NCI-H748 treated with DMSO at 0.1 percent for 48 hours (cell line): ENCODE measurements around the gene CFAP100.

ENCODE experiments used
- DNase-seq: peaks from one replicate; lab custom pipeline; 2025; lab: John Stamatoyannopoulos, UW

Gene CFAP100

DNA sequence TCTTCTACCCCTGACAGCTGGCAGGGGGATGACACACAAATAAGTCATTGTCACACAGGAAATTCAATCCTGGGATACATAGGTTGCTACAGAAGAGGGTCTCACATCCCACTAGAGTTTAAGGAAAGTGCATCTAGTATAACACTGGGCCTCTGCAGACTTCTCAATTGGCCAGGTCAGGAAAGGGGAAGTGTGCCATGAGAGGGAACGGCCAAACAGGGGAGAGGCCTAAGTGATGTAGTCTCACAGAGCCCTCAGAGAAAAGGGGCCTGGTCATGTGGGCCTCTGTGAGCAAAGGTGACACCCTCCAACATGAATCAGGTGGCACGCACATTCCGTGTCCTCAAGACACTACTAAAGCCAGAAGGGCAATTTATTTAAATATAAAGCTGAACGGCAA is 69.8 kb downstream of the CFAP100 start:
- no peak for DNase-seq

DNA sequence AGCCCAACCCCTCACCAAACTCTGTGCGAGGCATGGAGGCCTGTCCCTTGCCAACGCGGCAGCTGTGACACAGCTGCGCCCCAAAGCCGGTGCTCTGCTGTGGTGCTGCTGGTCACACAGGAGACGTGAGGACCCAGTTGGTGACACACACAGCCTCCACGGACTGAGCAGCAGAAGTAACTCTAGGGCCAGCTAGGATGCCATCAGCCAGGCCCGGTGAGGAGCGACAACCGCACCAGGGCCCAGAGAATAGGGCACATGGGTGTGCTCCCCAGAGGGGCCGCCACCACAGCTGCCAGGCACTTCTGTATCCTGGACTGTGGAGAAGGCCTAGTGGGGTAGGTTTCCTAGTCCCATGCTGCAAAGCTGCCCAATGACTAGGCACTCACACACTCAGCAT is 70.3 kb downstream of the CFAP100 start:
- DNase-seq: no peak

DNA sequence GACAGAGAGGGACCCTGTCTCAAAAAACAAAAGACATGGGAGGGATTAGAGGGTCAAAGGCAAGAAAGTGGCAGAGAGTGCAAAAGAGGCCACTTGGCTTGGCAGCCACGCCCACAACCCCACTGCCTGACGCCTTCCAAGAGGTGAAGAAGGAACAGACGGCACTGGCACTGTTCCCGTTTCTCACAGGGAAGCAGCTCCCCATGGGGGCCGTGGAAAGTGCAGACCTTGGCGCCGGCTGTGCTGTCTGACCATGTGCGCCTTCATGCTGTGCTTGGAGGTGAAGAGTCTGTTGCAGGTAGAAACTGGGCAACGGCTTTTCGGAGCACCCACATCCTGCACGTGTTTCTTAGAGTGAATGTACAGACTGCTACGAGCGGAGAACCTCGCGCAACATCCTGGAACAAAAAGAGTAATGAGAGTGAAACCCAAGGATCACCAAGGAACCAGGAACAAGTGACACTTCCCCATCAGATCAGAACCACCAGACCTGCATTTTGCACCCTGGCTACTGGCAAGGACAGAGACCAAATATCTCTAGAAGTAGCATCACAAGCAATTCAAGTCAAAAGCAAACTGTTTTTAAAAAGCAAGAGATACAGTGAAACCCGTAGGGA is 71.3 kb downstream of the CFAP100 start:
- no peak for DNase-seq

DNA sequence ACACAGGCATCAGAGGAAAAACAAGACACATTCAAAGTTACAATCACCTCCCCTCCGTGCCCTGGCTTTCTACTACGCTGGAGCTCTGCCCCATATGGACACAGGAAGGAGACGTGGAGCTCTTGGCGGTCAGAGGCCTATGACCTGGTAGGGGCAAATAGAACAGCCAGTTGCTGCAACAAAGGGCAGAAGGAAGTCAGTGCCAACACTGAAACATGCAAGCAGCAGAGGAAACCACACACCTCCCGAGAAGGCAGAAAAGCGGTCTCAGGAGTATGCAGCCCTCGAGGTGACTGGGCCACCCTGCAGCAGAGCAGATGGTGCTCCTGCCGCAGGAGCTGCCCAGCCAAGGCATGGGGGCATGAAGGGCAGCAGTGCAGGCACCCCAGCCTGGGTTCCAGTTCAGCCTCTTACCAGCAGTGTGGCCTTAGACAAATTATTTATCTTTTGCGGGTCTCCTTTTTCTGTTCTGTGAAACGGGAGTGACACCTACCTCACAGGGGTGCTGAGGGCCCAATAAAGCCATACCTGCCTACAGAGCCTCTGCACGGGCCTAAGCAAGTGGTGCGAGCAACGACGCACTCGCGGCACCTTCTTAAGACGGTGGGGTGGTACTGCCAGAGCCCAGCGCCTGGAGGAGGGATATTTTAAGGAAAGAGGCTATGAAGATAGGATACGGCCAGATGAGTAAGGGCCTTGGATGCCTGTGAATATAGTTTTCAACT is 72.3 kb downstream of the CFAP100 start:
- DNase-seq: no peak

DNA sequence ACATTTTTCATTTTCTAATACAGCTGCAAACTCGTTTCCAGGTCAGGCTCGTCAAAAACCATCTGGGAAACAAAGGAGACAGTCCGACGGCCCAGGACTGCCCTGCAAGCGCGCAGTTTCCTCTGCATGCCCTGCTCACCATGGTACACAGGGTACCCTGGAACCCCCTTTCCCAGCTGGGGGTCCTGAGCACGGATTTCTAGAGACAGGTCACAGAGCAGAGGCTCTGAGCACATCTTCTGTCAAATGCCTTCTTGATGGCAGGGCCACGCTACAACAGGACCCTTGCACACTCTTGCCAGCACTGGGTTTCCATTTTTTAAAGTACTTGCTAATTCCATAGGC is 72.9 kb downstream of the CFAP100 start:
- DNase-seq: no peak

DNA sequence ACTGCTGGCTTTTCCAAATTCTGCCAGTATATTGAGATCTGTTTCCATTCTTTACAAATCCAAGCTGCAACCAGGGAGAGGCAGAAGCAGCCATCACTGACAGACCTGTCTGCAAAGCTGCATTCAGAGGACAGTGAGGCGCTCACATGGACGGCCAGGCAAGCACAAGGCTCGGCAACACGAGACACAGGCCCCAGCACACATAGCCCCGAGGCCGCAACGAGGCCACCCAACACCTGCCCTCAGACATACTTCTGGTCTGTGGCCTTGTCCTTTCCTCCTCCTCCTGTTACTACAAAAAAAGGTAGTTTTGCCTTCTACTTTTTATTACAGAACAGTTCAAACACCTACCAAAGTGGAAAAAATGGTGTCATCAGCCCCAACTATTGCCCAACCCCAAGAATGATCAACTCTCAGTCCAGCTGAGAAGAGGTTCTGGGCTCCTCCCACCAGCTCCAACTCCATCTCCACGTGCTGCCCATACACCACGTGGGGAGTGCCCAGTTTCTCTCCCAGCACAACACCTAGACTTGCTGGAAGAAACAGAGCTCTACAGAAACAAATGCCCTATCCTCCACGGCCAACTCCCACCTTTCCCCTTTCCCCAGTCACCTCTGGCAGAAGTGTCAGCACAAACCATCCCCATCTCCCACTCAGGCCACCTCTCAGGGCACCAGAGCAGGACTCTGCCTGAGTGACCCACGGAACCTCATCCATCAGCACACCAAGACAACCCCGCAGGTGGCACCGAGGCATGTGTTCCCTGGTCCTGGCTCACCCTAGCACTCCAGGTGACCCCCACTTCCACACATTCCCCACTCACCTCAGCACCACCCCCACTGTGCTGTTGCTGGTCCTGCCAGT is 73.6 kb downstream of the CFAP100 start:
- DNase-seq: no peak

DNA sequence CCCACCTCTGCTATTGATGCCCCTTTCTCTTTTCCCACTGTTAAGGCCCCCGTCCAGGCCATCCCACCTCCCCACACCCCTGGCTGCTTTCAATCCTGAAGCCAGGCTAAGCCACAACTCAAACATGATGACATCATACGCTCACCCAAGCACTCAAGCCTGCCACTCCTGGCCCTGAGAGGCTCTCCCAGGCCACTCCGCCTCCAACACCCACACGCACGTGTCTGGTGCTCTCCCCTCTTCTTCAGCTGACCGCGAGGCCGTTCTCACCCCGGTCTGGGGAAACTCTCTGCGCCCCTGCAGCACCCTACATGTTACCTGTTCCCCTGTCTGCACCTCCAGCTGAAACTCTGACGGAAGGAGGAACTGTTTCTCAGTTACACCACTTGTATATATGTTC is 74.8 kb downstream of the CFAP100 start:
- no peak for DNase-seq

DNA sequence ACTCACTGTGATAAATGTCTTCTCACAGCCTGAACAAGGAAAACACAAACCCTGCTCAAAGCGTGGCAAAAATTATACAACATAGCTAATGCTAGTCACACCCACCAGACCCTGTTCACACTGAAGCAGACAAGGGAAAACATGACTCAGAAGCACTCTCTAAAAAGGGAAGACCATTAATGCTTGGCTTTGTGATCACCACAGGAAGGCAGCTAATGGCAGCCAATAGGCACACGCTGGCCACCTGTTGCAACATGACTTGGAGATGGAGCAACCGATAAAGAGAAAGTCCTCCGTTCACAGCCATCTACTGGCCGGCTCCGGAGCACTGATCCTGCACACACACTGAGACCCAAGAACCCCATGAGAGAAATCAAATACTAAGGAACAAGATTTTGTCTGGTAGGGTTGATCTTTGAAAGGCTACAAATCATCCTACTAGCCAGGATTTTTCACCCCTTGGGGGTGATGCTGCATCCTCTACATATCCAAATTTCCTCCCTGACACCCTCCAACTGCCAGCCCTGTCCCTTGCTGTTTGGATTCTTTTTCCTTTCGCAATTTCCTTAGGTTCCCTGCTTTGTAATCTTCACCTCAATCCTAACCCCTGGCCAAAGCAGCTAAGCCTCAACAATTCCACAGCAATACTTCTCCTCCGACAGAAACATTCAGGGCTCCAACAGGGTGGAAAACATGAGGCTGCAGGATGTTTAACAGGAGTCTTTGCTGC is 77.7 kb downstream of the CFAP100 start:
- no peak for DNase-seq

DNA sequence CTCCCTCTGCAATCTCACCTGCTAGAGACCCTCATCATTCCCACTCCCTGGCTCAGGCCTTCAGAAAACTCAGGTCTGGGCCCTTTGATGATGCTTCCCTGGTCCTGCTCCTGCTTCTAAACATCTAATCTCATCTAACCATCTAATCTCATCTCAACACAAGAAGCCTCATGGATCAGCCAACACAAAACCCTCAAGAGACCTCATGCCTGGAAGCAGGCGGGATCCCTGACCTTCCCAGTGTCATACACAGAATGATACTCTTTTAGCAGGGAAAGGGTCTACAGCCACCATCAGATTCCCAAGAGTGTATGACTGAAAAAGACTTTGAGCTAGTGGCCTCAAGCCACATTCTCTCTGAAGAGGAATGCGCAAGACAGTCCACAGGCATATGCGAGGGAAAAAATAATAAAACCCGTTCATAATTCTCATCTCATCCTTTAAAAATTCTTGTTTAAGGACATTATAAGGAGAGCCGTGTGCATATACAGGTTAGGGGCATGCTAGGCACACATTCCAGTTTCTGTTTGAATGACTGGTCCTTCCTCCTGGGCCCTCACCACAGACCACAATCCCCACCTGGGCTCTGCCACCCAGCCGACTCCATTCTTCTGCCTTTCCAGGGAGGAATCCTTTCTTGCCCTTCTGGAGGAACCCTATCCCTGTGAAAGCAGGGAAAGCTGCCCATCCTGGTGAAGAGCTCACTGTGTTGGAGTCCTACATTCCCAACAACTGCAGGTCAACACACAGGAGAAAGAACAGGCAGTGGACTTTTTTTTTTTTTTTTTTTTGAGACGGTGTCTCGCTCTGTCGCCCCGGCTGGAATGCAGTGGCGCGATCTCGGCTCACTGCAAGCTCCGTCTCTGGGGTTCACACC is 78.8 kb downstream of the CFAP100 start:
- no peak for DNase-seq

DNA sequence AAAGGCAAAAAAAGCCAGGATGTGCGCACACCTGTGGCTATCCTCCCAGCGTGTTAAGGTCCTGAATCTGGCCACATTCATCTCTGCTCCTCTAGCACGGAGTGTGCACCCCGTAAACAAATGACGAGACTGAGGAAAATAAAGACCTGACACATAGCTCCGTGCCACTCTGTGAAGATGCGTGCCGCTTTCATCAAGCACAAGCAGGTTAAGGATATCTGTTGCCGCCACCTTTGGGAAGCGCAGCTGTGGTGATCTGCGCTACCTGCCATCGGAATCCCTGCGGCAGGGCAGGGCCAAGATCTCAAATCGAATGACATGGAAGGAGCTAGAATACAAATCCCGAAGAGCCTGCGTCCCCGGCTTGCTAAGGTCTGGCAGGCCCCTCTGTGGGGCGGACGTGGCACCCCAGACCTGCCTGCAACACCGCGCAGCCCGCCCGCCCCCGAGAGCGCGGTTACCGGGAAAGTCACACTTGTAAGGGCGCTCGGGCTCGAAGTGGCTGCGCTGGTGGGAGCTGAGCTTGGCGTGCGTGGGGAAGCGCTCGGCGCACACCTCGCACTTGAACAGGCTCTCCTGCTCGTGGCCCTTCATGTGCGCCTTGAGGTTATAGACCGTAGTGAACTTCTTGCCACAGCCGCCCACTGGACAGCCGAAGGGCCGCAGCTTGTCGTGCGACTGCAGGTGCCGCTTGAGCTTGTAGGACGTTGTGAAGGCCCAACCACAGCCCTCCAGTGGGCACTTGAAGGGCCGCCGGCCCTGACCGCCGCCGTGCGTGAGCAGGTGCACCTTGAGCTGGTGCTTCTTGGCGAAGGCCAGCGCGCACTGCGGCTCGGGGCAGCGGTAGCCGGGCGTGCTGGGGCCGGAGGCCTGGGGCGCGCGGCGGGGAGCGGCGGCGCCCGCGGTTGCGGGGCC is 80.0 kb downstream of the CFAP100 start:
- DNase-seq: no peak

DNA sequence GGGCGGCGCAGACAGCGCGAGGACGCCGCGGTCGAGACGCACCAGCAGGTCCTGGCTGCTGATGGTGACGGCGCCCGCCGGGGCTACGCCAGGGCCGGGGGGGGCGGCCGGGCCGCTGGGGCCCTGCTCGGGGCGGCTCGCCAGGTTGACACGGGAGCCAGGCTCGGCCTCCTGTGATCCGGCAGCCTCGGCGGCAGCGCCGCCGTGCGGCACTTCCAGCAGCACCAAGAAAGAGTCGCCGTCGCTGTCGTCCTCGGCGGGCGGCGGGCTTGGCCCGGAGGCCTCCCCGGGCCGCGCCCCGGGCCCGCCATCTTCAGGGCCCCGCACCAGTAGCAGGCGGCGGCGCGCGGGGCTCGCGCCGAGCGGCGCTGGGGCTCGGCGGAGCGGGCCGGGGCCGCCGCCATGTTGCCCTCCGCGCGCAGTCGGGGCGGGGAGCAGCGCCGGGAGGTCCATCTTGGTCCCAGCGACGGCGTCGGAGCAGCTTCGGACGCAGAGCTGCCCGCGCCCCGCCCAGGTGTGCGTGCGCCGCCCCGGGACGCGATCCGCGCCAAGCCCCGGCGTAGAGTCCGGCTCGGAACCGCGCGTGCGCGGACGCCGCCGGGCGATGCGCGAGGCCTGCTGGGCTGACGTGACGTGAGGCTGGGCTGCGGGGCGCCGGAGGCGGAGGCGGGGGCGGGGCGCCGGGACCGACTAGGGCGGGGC is 80.9 kb downstream of the CFAP100 start, which contains the start of gene ZXDC:
ZXDC (minus strand) TSS at position 479 of the 702 bp plus-strand sequence; CDS start at position 453, 26 bp downstream.
- DNase-seq: peak; percentile 44

DNA sequence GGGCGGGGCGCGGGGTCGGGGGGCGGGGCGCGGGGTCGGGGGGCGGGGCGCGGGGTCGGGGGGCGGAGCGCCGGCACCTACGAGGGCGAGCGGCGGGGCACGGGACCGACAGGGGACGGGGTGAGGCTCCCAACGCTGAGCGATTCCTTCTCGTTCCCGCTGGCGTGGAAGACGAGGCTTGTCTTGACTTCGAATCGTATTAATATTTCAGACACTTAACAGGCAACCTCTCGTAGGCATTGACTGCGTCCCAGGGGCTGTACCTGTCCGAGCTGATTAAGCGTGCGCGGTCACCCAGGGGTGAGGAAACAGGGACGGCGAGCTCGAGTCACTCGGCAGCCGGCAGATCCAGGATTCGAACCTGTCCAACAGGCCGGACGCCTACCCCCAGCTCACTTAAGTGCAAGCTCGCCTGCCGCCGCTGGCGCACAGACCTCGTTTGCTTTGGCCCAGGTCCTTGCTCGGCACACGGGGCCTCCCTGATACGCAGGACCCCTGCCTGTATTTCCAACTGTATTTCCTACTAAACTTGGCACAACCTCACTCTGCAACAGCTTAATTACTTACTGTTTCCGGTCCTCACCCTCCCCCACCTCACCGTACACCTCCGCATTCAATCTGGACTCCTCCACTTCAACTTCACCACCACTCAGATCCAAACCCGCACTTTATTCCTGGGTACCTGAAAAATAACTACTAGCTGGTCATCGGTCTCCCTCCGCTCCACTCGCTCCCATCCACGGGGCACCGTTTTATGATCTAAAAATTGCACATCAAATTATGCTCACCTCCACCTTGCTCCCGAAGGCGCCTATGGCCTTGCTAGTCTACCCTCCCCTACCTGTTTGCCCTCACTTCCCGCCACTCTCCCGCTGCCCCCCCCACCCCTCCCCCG is 81.7 kb downstream of the CFAP100 start:
- peak; percentile 40 for DNase-seq

DNA sequence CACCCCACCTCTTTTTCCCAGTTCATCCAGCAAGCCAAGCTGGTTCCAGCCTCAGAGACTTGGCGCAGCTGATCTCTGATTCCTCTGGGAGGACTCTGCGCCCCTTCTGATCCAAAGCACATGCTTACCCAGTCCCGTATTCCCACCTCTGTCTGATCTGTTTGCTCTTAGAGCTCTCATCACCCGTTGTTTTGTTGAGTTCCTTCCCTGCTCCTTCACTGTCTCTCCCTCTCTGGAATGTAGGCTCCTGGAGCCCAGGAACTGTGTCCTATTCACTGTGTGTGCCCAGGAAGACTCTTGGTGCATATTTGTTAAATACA is 82.3 kb downstream of the CFAP100 start:
- no peak for DNase-seq

DNA sequence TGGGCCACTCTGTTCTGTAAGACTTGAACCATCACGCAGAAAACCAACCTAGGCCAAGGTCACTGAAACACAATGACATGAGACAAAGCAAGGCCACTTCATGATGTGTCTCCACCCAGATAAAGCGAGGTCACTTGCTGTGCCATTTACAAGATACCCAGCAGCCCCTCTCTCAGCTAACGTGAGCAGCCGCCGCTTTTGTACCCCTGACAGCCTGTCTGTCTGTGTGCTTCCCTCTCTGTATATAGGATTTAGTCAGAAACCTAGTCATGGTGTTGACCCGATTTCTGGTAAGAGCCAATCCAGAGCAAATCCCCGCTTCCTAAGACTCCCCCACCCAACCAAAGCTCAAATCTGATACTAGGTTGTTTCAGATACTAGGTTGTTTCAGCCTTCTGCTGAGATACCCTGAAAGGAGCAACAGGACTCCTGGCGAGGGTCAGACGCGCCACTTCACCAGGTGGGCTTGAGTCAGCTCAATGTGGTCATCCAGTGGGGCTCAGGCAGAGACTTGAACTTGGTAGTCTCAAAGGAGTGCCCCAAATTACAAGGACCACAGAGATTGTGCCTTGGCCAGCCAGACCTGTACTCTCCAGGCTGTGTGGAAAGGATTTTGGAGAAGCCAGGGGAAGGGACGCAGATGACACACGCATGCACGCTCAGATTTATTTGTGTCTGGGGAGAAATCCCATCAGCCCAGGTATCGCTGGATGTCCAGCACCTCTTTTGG is 84.0 kb downstream of the CFAP100 start:
- no peak for DNase-seq

DNA sequence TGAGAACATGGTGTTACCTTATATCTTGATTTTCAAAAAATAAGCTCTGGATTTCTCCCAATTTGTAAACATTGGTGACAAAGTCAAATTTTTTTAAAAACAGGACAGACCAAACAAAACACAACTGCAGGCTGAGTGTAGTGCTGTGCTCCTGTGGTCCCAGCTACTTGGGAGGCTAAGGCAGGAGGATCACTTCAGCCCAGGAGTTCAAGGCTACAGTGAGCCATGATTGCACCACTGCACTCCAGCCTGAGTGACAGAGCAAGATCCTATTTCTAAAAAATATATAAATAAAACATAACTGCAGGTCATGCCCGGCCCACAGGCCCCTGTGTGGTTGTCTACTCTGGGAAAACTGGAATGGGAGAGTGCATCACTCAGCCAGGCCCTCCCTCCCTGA is 84.9 kb downstream of the CFAP100 start:
- no peak for DNase-seq

DNA sequence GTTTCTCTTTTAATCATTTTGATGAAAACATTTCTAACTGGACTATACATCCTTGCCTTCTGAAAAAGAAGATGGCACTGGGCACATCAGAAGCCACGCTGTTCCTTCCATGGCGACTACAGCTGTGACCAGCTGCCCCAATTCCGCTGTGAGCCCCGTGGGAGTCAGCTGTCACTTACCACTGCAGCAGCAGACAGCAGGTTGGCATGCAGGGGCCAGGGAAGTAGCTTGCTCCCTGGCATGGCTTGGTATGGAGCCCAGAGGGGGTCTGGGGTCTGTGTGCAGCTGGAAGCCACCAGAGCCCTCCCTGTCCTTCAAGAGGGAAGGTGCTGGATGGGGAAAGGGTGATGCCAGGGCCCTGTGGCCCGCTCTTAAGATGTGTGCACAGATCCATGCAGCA is 85.5 kb downstream of the CFAP100 start:
- no peak for DNase-seq

DNA sequence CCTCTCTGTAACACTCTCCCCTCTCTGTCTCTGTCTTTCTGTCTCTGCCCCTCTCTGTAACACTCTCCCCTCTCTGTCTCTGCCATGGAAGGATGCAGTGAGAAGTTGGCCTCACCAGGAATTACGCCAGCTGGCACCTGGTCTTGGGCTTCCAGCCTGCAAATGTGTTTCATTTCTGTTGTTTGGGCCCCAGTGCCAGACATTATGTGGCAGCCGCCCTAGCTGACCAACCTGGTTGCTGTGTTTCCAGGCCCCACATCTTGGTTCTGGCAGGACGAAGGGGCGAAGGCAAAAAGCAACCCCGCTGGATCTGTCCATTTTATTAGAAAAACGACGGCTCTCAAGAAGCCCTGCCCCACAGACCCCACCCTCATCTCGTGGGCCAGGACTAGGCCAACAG is 86.2 kb downstream of the CFAP100 start:
- no peak for DNase-seq
